Transverse colon (tissue), 4 donors: Measurements from ENCODE around the gene GDPGP1. TPM values are rescaled to one million over a fixed set of nuclear protein-coding genes. Genes with fewer than 3 reads are reported as not detected.

Source experiments
- DNase-seq: peaks from one replicate; pipeline ENCODE4 v3.0.0-alpha.2; 2019
- H3K27ac ChIP-seq, 4 donors: fragments of 200-600 bp; sonication (generic); 2 replicates each; pipeline ENCODE4 v1.5.1; 2016 to 2018; ENCODE audit warnings: inconsistent platforms in 4 of 4
- H3K27me3 ChIP-seq: fragments of 200-600 bp; sonication (generic); 2 replicates; pipeline ENCODE4 v1.5.1; 2017; ENCODE audit warnings: inconsistent platforms
- H3K36me3 ChIP-seq, 4 donors: fragments of 200-600 bp; sonication (generic); 2 replicates each; pipeline ENCODE4 v1.5.1; 2017 to 2019; ENCODE audit warnings: inconsistent platforms in 4 of 4
- H3K4me1 ChIP-seq, 4 donors: fragments of 200-600 bp; sonication (generic); 2 replicates each; pipeline ENCODE4 v1.5.1; 2017 to 2020; ENCODE audit warnings: inconsistent platforms in 4 of 4
- H3K4me3 ChIP-seq, 4 donors: fragments of 200-600 bp; sonication (generic); 1 replicate in 1 of 4; 2 replicates in 3 of 4; pipeline versions ENCODE4 v1.5.1 to v1.6.1; 2017 to 2019; ENCODE audit warnings: inconsistent platforms in 4 of 4
- H3K9me3 ChIP-seq, 2 donors: fragments of 200-600 bp; sonication (generic); 2 replicates each; pipeline ENCODE4 v1.5.1; 2017 to 2019; ENCODE audit warnings: inconsistent platforms in 2 of 2
- EP300 ChIP-seq: sonication (generic); formaldehyde crosslinking; IDR thresholded peaks from one replicate; pipeline ENCODE4 v1.6.1; 2017; ENCODE audit warnings: antibody characterized with exemption, low read depth
- POLR2A ChIP-seq: fragments of 450-650 bp; IDR thresholded peaks from one replicate; pipeline ENCODE4 v1.6.1; 2016; ENCODE audit warnings: antibody characterized with exemption, mild to moderate bottlenecking, moderate library complexity
- POLR2AphosphoS5 ChIP-seq, 3 donors: sonication (generic); formaldehyde crosslinking; IDR thresholded peaks; one replicate each; pipeline ENCODE4 v1.6.1; 2016; ENCODE audit warnings: antibody characterized with exemption in 3 of 3
- WGBS, 2 donors: methylation state at CpG; one replicate each; pipeline ENCODE4 v1.1.5; 2018; ENCODE audit warnings: low coverage in 1 of 2; 5-methylcytosine and 5-hydroxymethylcytosine counted together
- in situ Hi-C, 4 donors: fragments of 200-750 bp; cut with MboI; loops; one replicate each; pipeline versions ENCODE4 v1.15.0 to v1.15.1; 2017; ENCODE audit warnings: low sequenced_read_pairs in 3 of 4, low pct_ligation_motif_present in 1 of 4, low pct_unique_long_range_greater_than_20kb in 1 of 4
- intact Hi-C: fragments of 100-400 bp; cut with DNase I; formaldehyde crosslinking; loops from one replicate; pipeline ENCODE4 v1.15.1; 2023; ENCODE audit warnings: low total_unique reads
- total RNA-seq, 4 donors: library from RNA; depleted of rRNA; stranded (reverse); fragments of >200 nt; gene quantifications; one replicate each; pipeline ENCODE4 v1.1.0, GENCODE V29; 2016
- TF ChIP-seq, protein P1 (sequence below), 5 experiments: fragments of 200-600 bp in 3 of 5; fragments of 450-650 bp in 2 of 5; sonication (generic) in 3 of 5; IDR thresholded peaks; 1 replicate in 2 of 5; 2 replicates in 3 of 5; pipeline ENCODE4 v1.5.1; 2016 to 2017; ENCODE audit warnings: antibody characterized with exemption in 5 of 5, inconsistent platforms in 3 of 5, mild to moderate bottlenecking in 2 of 5, moderate library complexity in 1 of 5

Gene GDPGP1
- total RNA-seq, 4 donors from 2014 or later, result 6.8 to 28.8 (median 21.3) TPM

DNA sequence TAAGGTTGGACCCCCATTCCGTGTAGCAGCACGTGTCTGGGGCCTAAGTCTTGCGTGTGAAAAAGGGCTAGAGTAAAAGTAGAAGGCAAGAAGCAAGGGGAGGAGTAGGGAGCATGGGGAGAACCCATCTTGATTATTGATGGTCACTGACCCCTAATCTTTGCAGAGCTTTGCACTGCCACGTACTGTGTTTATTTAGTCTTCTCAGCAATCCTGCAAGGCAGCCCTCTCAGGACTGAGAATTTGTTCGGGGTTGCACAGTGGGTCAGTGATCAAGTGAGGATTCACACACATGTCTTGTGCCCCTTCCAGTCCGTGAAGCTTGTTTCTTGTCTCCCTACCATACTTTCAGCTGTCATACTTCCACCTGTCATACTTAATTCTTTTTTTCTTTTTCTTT lies 25.7 kb upstream of the GDPGP1 start:
- no peak for DNase-seq
- no peak overlapping the region for H3K4me3 ChIP-seq
- no peak overlapping the region for H3K27ac ChIP-seq
- peaks cover 29 to 48% (median 30%) of the 10 kb centered on the region in 4 donors for H3K4me1 ChIP-seq
- WGBS, 2 donors, result 89 to 94% methylated on average over 4 to 6 of the region's 6 CpGs
- no peaks in the 10 kb centered on the region for H3K9me3 ChIP-seq
- TF ChIP-seq, protein P1, sequence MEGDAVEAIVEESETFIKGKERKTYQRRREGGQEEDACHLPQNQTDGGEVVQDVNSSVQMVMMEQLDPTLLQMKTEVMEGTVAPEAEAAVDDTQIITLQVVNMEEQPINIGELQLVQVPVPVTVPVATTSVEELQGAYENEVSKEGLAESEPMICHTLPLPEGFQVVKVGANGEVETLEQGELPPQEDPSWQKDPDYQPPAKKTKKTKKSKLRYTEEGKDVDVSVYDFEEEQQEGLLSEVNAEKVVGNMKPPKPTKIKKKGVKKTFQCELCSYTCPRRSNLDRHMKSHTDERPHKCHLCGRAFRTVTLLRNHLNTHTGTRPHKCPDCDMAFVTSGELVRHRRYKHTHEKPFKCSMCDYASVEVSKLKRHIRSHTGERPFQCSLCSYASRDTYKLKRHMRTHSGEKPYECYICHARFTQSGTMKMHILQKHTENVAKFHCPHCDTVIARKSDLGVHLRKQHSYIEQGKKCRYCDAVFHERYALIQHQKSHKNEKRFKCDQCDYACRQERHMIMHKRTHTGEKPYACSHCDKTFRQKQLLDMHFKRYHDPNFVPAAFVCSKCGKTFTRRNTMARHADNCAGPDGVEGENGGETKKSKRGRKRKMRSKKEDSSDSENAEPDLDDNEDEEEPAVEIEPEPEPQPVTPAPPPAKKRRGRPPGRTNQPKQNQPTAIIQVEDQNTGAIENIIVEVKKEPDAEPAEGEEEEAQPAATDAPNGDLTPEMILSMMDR (IDR thresholded peaks at IDR 0.05), result no peak
- no peak for TF ChIP-seq POLR2A
- no peak for TF ChIP-seq EP300
- no peak for TF ChIP-seq POLR2AphosphoS5 (IDR thresholded peaks at IDR 0.05)
- H3K27me3 ChIP-seq, result no peaks in the 10 kb centered on the region
- H3K36me3 ChIP-seq, result no peaks in the 10 kb centered on the region
- in situ Hi-C loops, result no loop called here
- intact Hi-C loops, result no loop called here

GRCh38 chr15:90209591-90209990 lies 24.4 kb upstream of the GDPGP1 start:
- intact Hi-C loops, result no loop called here
- peaks cover 32 to 57% (median 40%) of the 10 kb centered on the region in 4 donors for H3K4me1 ChIP-seq

DNA sequence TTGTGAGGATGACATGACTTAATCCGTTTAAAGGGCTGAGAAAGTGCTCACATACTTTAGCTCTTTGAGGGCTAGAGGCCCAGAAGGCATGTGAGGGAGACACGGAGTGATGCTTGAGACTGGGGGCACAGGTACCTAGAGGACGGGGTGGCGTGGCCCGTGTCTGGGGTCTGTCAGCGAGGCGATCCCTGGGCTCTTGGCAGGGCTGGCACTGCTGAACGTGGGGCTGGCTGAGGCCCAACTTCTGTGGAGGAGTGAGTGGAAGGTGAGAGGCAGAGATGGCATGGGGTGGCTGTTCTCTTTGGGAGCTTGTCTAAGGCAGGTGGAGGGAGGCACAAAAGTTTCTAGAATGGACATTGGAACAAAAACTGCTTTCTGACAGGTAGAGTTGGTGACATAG lies 23.4 kb upstream of the GDPGP1 start:
- peak overlapping the region; percentile 82 to 90 (median 87) for H3K27ac ChIP-seq
- in situ Hi-C loops, result loop anchor here in 1 of 4 donors (10.0 kb wide), 1 partner anchor 46 kb away; no protein-coding TSS in a partner anchor
- H3K9me3 ChIP-seq, result no peaks in the 10 kb centered on the region
- no peaks in the 10 kb centered on the region for H3K36me3 ChIP-seq
- peaks cover 32 to 64% (median 42%) of the 10 kb centered on the region in 4 donors for H3K4me1 ChIP-seq
- H3K27me3 ChIP-seq, result no peaks in the 10 kb centered on the region
- intact Hi-C loops, result no loop called here
- TF ChIP-seq POLR2A (no peak), EP300 (no peak), POLR2AphosphoS5 (IDR thresholded peaks at IDR 0.05) (no peak)
- TF ChIP-seq, protein P1 (IDR thresholded peaks at IDR 0.05), result no peak
- DNase-seq, result no peak
- peak overlapping the region in 1 of 4 donors; percentile 2 for H3K4me3 ChIP-seq
- 40 to 86% methylated on average over 1 to 7 of the region's 8 CpGs for WGBS, 2 donors

More at GRCh38 chr15:90209591-90209990, 24.4 kb upstream of the GDPGP1 start:
- 55 to 56% methylated on average over 5 to 9 of the region's 9 CpGs for WGBS, 2 donors
- no peaks in the 10 kb centered on the region for H3K27me3 ChIP-seq
- TF ChIP-seq POLR2AphosphoS5 (IDR thresholded peaks at IDR 0.05), result no peak
- TF ChIP-seq EP300, result no peak
- no peak for TF ChIP-seq POLR2A
- TF ChIP-seq, protein P1 (IDR thresholded peaks at IDR 0.05), result no peak
- H3K27ac ChIP-seq, result peak overlapping the region in 3 of 4 donors; percentile 85 to 90 (median 89)
- no peaks in the 10 kb centered on the region for H3K36me3 ChIP-seq
- H3K9me3 ChIP-seq, result no peaks in the 10 kb centered on the region
- DNase-seq, result no peak
- H3K4me3 ChIP-seq, result no peak overlapping the region
- in situ Hi-C loops, result no loop called here

DNA sequence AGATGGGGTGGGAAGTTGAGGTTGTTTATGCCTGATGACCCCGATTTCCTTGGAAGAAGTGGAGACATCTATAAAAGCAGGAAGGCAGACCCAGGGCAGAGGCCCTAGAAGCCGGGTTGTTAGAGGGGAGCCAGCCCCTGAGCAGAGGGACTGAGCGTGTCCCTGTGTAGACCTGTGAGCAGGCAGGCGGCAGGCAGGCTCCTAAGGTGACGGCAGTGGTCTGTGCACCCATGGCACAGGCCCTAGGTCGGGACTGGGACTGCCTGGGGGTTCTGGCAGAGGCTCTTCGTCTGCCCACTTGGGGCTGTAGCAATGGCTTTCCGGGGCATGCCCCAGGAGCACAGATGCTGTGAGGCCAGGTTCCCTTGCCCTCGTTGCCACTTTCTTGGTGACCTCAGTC lies 23.0 kb upstream of the GDPGP1 start:
- DNase-seq, result no peak
- Histone ChIP-seq H3K27me3 (no peaks in the 10 kb centered on the region), H3K4me3 (peak overlapping the region in 1 of 4 donors; percentile 2), H3K9me3 (no peaks in the 10 kb centered on the region), H3K36me3 (no peaks in the 10 kb centered on the region), H3K4me1 (peaks cover 32 to 62% (median 42%) of the 10 kb centered on the region in 4 donors), H3K27ac (peak overlapping the region; percentile 82 to 90 (median 87))
- in situ Hi-C loops (loop anchor here in 1 of 4 donors (10.0 kb wide), 1 partner anchor 46 kb away; no protein-coding TSS in a partner anchor), intact Hi-C loops (no loop called here)
- 81% methylated on average over 9 of the region's 9 CpGs; no CpG with 5 or more reads in 1 of the 2 donors for WGBS, 2 donors
- TF ChIP-seq EP300 (no peak), POLR2AphosphoS5 (IDR thresholded peaks at IDR 0.05) (no peak), POLR2A (no peak)
- TF ChIP-seq, protein P1 (IDR thresholded peaks at IDR 0.05), result no peak
